HG03457 (cell line): Measurements from ENCODE around the gene ANKMY1.
"Not testable (repeated sequence)": the region's sequence is repeated elsewhere in the genome, so short reads cannot be mapped to it uniquely, and the experiment has no call there.

Source experiments
- ATAC-seq: cut with Tn5 transposase; IDR thresholded peaks from one replicate; pipeline ENCODE4 v1.9.1; 2021; ENCODE audit warnings: moderate number of reproducible peaks; ENCODE audit not compliant: unreplicated experiment

Gene ANKMY1

DNA sequence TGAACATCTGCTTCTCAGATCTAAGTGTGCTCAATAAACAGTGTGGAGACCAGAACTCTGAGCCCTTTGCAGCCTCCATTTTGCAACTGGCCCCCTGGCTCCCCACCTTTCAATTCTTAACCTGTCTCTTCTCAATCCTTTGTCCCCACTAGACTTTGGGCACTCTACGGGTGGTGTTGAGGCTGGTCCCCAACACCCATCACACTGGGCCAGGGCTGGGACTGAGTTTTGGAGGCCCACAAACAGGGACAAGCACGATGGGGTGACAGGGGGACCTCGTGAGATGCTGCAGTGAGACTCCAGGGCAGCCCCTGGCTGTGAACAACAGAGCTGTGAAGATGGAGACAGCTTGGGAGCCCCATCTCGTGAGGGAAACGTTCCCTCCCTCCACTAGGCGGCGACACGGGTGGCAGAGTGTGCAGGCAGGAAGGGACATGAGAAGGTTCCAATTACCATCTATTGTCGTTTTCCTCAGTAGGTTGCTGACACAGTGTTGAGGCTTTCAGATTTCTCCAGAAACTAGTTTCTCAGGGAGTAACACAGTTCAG is 1.2 kb downstream of the ANKMY1 start:
- no peak for ATAC-seq

GRCh38 chr2:240555541-240556250 is 2.1 kb downstream of the ANKMY1 start:
- ATAC-seq, result no peak

- no peak for ATAC-seq
These were observed 2.9 kb downstream of the ANKMY1 start for GRCh38 chr2:240554767-240555493.

- ATAC-seq, result no peak
These were observed 3.8 kb downstream of the ANKMY1 start for GRCh38 chr2:240553956-240554480.

GRCh38 chr2:240551811-240552210 is 6.0 kb downstream of the ANKMY1 start:
- no peak for ATAC-seq

- no peak for ATAC-seq
These were observed 6.5 kb downstream of the ANKMY1 start for GRCh38 chr2:240551288-240551687.

GRCh38 chr2:240539906-240540305 is 17.9 kb downstream of the ANKMY1 start:
- ATAC-seq, result no peak

DNA sequence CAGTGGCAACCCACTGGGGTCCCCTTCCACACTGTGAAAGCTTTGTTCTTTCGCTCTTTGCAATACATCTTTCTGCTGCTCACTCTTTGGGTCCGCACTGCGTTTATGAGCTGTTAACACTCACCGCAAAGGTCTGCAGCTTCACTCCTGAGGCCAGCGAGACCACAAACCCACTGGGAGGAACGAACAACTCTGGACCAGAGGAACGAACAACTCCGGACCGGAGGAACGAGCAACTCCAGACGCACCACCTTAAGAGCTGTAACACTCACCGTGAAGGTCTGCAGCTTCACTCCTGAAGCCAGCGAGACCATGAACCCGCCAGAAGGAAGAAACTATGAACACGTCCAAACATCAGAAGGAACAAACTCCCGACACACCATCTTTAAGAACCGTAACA is 18.7 kb downstream of the ANKMY1 start:
- not testable (repeated sequence) for ATAC-seq

DNA sequence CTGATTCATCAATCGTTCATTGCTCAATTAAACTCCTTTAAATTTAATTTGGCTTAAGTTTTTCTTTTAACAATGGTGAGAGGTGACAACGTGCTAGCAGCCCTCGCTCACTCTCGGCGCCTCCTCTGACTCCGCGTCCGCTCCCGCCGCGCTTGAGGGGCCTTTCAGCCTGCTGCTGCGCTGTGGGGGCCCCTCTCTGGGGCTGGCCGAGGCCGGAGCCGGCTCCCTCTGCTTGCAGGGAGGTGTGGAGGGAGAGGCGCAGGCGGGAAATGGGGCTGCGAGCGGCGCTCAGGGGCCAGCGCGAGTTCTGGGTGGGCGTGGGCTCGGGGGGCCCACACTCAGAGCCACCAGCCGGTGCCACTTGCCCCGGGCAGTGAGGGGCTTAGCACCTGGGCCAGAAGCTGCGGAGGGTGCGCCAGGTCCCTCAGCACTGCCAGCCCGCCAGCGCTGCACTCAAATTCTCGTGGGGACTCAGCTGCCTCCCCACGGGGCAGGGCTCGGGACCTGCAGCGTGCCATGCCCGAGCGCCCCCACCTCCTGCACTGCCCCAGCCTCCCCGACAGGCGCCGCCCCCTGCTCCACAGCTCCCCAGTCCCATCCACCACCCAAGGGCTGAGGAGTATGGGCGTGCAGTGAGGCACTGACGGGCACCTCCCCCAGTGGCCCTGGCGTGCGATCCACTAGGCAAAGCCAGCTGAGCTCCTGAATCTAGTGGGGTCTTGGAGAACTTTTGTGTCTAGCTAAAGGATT is 19.6 kb downstream of the ANKMY1 start:
- ATAC-seq, result no peak

DNA sequence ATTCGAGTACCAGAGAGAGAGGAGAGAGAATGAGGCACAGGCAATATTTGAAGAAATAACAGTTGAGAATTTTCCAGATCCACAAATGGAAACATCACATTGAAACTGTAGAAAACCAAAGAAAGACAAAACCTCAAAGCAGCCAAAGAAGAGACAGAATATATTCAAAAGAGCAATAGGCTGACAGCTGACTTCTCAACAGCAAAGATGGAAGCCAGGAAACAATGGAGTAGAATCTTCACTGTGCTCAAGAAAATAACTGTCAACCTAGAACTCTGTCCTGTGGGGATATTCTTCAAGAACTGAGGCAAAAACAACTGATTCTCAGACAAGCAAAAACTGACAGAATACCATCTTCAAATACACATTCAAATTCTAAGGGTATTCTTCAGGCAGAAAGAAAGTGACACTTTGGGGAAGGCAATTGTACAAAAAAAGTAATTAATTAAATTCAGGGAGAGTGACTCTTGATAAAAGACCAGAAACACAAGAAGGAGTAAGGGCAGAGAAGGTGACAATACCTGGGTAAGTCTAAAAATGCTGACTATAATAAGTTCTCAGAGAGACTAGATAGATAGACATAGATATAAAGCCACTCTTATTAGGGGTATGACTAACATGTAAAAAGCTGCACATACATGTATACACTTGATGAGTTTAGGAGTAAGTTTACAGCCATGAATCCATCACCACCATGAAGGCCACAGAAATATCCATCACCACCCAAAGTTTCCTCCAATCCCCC is 25.6 kb downstream of the ANKMY1 start:
- no peak for ATAC-seq

- ATAC-seq, result no peak
These were observed 26.8 kb downstream of the ANKMY1 start for GRCh38 chr2:240531038-240531437.

GRCh38 chr2:240530181-240530580 is 27.6 kb downstream of the ANKMY1 start:
- ATAC-seq, result no peak

- no peak for ATAC-seq
These were observed 28.3 kb downstream of the ANKMY1 start for GRCh38 chr2:240529344-240529999.

DNA sequence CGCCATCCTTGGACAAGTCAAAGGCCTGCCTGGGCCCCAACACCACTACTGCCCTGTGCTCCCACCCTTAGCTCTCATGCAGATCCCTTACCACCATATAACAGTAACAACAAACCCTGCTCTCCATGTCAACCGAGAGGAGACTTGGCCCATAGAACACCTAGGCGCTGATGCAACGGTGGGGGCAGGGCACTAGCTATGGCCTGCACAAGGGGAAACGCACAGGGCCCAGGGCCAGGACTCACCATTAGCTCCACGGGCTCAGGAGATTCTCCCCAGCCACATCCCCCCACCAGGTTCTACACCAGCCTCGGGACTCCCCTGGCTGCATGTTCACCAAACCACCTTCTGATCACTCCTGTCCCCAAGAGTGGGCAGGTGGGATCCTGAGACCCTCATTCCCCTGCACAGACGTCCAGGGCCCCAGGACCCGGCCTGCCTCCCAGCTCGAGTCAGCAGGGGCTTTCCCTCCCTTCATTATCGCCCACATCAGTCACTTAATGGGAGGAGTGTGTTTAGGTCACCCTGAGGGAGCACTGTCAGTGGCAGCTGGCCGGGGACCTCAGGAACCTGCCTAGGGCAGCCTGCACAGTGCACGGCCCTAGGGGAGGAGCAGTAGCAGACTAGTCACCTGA is 29.3 kb downstream of the ANKMY1 start:
- ATAC-seq, result no peak

GRCh38 chr2:240527153-240527750 is 30.5 kb downstream of the ANKMY1 start:
- no peak for ATAC-seq

- no peak for ATAC-seq
These were observed 31.3 kb downstream of the ANKMY1 start for GRCh38 chr2:240526521-240526920.

GRCh38 chr2:240525802-240526201 is 32.0 kb downstream of the ANKMY1 start:
- ATAC-seq, result no peak

GRCh38 chr2:240524963-240525718 is 32.6 kb downstream of the ANKMY1 start:
- no peak for ATAC-seq
